PC-9 (cell line): Measurements from ENCODE around the gene EXTL1. TPM values are rescaled to one million over a fixed set of nuclear protein-coding genes. Genes with fewer than 3 reads are reported as not detected.
A peak's percentile ranks its signal among the peaks of the same experiment; 100 is the strongest.

Experiments
- BruUV-seq: library from RNA; stranded (reverse); fragments of 400-500 nt; replicated peaks from 2 replicates; lab custom pipeline; 2021; lab: Mats Ljungman, UMichigan
- CTCF ChIA-PET: fragments of 300-600 bp; sonication (Branson Sonifier 250); formaldehyde crosslinking; loops from one replicate; lab custom pipeline; 2022; ENCODE audit warnings: antibody characterized with exemption; lab: Charles Lee
- POLR2A ChIA-PET: fragments of 300-600 bp; sonication (Branson Sonifier 250); formaldehyde crosslinking; loops from one replicate; lab custom pipeline; 2022; ENCODE audit warnings: antibody characterized with exemption; ENCODE audit not compliant: unreplicated experiment; lab: Charles Lee
- DNase-seq, 2 experiments: peaks; one replicate each; pipeline versions ENCODE4 v3.0.0 to v3.0.0-alpha.2; 2015 to 2022; ENCODE audit warnings: mixed read lengths in 1 of 2
- H2AFZ ChIP-seq: fragments of 200-600 bp; sonication (generic); 2 replicates; pipeline ENCODE4 v1.8.1; 2017; ENCODE audit warnings: antibody characterized with exemption
- H3F3A ChIP-seq: fragments of 200-600 bp; sonication (generic); 2 replicates; pipeline ENCODE4 v1.8.1; 2017; ENCODE audit warnings: antibody characterized with exemption, mild to moderate bottlenecking, low read depth; ENCODE audit not compliant: insufficient read depth
- H3K27ac ChIP-seq: fragments of 200-600 bp; sonication (generic); 2 replicates; pipeline ENCODE4 v1.6.1; 2016; ENCODE audit warnings: mixed run types
- H3K27me3 ChIP-seq: fragments of 200-600 bp; sonication (generic); 2 replicates; pipeline ENCODE4 v1.6.1; 2016; ENCODE audit warnings: low read depth, mixed run types; ENCODE audit not compliant: insufficient read depth
- H3K36me3 ChIP-seq: fragments of 200-600 bp; sonication (generic); 2 replicates; pipeline ENCODE4 v1.6.1; 2016; ENCODE audit warnings: low read depth, mixed run types
- H3K4me1 ChIP-seq: fragments of 200-600 bp; sonication (generic); replicated peaks from 2 replicates; pipeline ENCODE4 v1.6.1; 2016; ENCODE audit warnings: mixed run types; ENCODE audit not compliant: insufficient read depth
- H3K4me2 ChIP-seq: fragments of 200-600 bp; sonication (generic); 2 replicates; pipeline ENCODE4 v1.6.1; 2017; ENCODE audit warnings: mixed run types
- H3K4me3 ChIP-seq: fragments of 200-600 bp; sonication (generic); 2 replicates; pipeline ENCODE4 v1.6.1; 2016; ENCODE audit warnings: mixed run types
- H3K79me2 ChIP-seq: fragments of 200-600 bp; sonication (generic); 2 replicates; pipeline ENCODE4 v1.6.1; 2017; ENCODE audit warnings: low read depth, mixed run types
- H3K9me2 ChIP-seq: fragments of 200-600 bp; sonication (generic); 2 replicates; pipeline ENCODE4 v1.8.1; 2017; ENCODE audit warnings: mild to moderate bottlenecking; ENCODE audit not compliant: insufficient read depth
- H3K9me3 ChIP-seq: fragments of 200-600 bp; sonication (generic); 2 replicates; pipeline ENCODE4 v1.8.1; 2016; ENCODE audit warnings: low read depth; ENCODE audit not compliant: insufficient read depth
- H4K20me1 ChIP-seq: fragments of 200-600 bp; sonication (generic); 2 replicates; pipeline ENCODE4 v1.8.1; 2017; ENCODE audit not compliant: insufficient read depth
- CTCF ChIP-seq: fragments of 200-600 bp; sonication (generic); conservative IDR thresholded peaks from 2 replicates; pipeline ENCODE4 v1.6.1; 2017; ENCODE audit warnings: mixed run types, antibody characterized with exemption, mild to moderate bottlenecking, moderate library complexity
- EZH2 ChIP-seq: fragments of 200-600 bp; sonication (generic); IDR thresholded peaks from 2 replicates; pipeline ENCODE4 v1.8.0; 2017; ENCODE audit warnings: antibody characterized with exemption, low read depth
- intact Hi-C: fragments of 100-400 bp; cut with micrococcal nuclease; formaldehyde crosslinking; loops from one replicate; pipeline ENCODE4 v1.10.0; 2022; ENCODE audit not compliant: unreplicated experiment
- total RNA-seq: library from RNA; stranded (reverse); gene quantifications from 2 replicates; pipeline ENCODE4 v1.2.3, GENCODE V29; 2021

EXTL1 gene
- total RNA-seq, 1 experiment from 2014 or later, result 0.13 TPM

- no peak for DNase-seq
- Histone ChIP-seq H3K4me1 (no peaks in the 10 kb centered on the region), H3K4me3 (no peak overlapping the region), H3K36me3 (no peaks in the 10 kb centered on the region), H3K27me3 (no peaks in the 10 kb centered on the region), H3K9me3 (no peaks in the 10 kb centered on the region), H3K79me2 (no peaks in the 10 kb centered on the region), H3K9me2 (no peaks in the 10 kb centered on the region), H3F3A (no peaks in the 10 kb centered on the region), H2AFZ (no peak overlapping the region), H3K27ac (no peak overlapping the region), H4K20me1 (no peaks in the 10 kb centered on the region), H3K4me2 (no peak overlapping the region)
- CTCF ChIA-PET, result interaction anchor here (0.6 kb wide), 1 partner anchor 406 kb away, joined by 4 read pairs; no protein-coding TSS in a partner anchor
- TF ChIP-seq CTCF, result no peak
- no peak for TF ChIP-seq EZH2
- no TSS peak for BruUV-seq
- POLR2A ChIA-PET, result no interaction called here
- intact Hi-C loops, result no loop called here
Measured at GRCh38 chr1:26014179-26014578, 7.4 kb upstream of the EXTL1 start.

- no peaks in the 10 kb centered on the region for H3K27me3 ChIP-seq
- H2AFZ ChIP-seq, result no peak overlapping the region
- no peak overlapping the region for H3K4me3 ChIP-seq
- H3K27ac ChIP-seq, result no peak overlapping the region
- intact Hi-C loops, result no loop called here
- no peaks in the 10 kb centered on the region for H3K9me2 ChIP-seq
- peak in 1 of 2 experiments; percentile 67 for DNase-seq
- H3K4me1 ChIP-seq, result peaks cover 9% of the 10 kb centered on the region; the same call in 1 of the 2 replicates
- ChIA-PET CTCF (no interaction called here), POLR2A (no interaction called here)
- H3K9me3 ChIP-seq, result no peaks in the 10 kb centered on the region
- BruUV-seq, result no TSS peak
- H3K36me3 ChIP-seq, result no peaks in the 10 kb centered on the region
- no peaks in the 10 kb centered on the region for H3F3A ChIP-seq
- H3K4me2 ChIP-seq, result 0 out of 2 replicates have a peak overlapping the region, but pooled peaks have one; percentile 2
- no peaks in the 10 kb centered on the region for H4K20me1 ChIP-seq
- TF ChIP-seq EZH2 (no peak), CTCF (no peak)
- no peaks in the 10 kb centered on the region for H3K79me2 ChIP-seq
Measured at GRCh38 chr1:26015358-26015757, 6.2 kb upstream of the EXTL1 start.

- BruUV-seq, result no TSS peak
- Histone ChIP-seq H3K4me1 (peaks cover 9% of the 10 kb centered on the region; the same call in 1 of the 2 replicates), H3K36me3 (no peaks in the 10 kb centered on the region), H3K4me3 (no peak overlapping the region), H4K20me1 (no peaks in the 10 kb centered on the region), H3K27ac (no peak overlapping the region), H3K27me3 (no peaks in the 10 kb centered on the region), H3K4me2 (no peak overlapping the region), H3K9me3 (no peaks in the 10 kb centered on the region), H3F3A (no peaks in the 10 kb centered on the region), H3K79me2 (no peaks in the 10 kb centered on the region), H3K9me2 (no peaks in the 10 kb centered on the region), H2AFZ (no peak overlapping the region)
- CTCF ChIA-PET, result interaction anchor here (0.6 kb wide), 1 partner anchor 19 kb away, joined by 3 read pairs; the partner anchor contains the start of gene PAFAH2
- POLR2A ChIA-PET, result interaction anchor here (0.6 kb wide), 1 partner anchor 144 kb away, joined by 7 read pairs; no protein-coding TSS in a partner anchor
- no peak for TF ChIP-seq CTCF
- DNase-seq, result no peak
- intact Hi-C loops, result no loop called here
Measured at GRCh38 chr1:26016258-26016952, 5.2 kb upstream of the EXTL1 start.
